Measurements from ENCODE around the gene UBIAD1.

GRCh38 chr1:11245904-11246719, 26.9 kb upstream of the UBIAD1 start:
- TF ChIP-seq CTCF (IDR thresholded peaks at IDR 0.05) (no peak), POLR2A (IDR thresholded peaks at IDR 0.05) (no peak)
